ENCODE results near the gene LTC4S. TPM values are rescaled to one million over a fixed set of nuclear protein-coding genes. Genes with fewer than 3 reads are reported as not detected.
"Not testable (repeated sequence)": the region's sequence is repeated elsewhere in the genome, so short reads cannot be mapped to it uniquely, and the experiment has no call there.

The LTC4S gene
- total RNA-seq, 1 donor from 2014 or later = 13.7 TPM

- no peak for DNase-seq (ENCODE audit: low spot score)
Measured at GRCh38 chr5:179823937-179824744, 30.4 kb downstream of the LTC4S start.

GRCh38 chr5:179824745-179825112 lies 30.9 kb downstream of the LTC4S start:
- DNase-seq (ENCODE audit: low spot score) = no peak

DNA sequence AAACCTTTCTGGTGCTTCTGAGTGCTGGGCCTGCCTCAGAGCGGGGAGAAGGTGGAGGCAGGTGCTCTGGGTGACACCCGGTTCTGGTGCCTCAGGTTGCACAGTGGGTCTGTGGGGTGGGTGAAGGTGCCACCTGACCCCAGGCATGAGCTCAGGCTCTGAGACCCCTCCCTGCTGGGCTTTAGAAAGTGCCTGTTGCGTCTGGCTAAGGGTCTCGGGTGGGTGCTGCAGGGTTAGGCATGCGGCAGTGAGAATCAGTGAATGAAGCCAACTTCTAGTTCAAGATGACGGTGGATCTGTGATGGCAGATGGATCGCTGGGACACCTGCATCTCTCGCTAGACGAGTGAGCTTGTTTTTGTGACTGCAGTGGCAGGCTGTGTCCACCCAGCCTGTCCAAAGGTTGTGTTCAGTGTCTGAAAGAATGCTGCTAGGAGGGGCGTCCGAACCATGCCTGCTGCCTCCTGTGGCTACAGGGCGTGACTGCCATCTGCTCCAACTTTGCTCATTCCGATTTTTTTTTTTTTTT lies 31.9 kb downstream of the LTC4S start:
- no peak for DNase-seq (ENCODE audit: low spot score)

- DNase-seq (ENCODE audit: low spot score) = no peak
Measured at GRCh38 chr5:179827680-179828079, 33.9 kb downstream of the LTC4S start.

- DNase-seq (ENCODE audit: low spot score) = no peak
Measured at GRCh38 chr5:179828756-179829421, 35.1 kb downstream of the LTC4S start.

- DNase-seq (ENCODE audit: low spot score) = no peak
Measured at GRCh38 chr5:179829732-179830435, 36.1 kb downstream of the LTC4S start.

- DNase-seq (ENCODE audit: low spot score) = no peak
Measured at GRCh38 chr5:179830818-179831468, 37.2 kb downstream of the LTC4S start.

DNA sequence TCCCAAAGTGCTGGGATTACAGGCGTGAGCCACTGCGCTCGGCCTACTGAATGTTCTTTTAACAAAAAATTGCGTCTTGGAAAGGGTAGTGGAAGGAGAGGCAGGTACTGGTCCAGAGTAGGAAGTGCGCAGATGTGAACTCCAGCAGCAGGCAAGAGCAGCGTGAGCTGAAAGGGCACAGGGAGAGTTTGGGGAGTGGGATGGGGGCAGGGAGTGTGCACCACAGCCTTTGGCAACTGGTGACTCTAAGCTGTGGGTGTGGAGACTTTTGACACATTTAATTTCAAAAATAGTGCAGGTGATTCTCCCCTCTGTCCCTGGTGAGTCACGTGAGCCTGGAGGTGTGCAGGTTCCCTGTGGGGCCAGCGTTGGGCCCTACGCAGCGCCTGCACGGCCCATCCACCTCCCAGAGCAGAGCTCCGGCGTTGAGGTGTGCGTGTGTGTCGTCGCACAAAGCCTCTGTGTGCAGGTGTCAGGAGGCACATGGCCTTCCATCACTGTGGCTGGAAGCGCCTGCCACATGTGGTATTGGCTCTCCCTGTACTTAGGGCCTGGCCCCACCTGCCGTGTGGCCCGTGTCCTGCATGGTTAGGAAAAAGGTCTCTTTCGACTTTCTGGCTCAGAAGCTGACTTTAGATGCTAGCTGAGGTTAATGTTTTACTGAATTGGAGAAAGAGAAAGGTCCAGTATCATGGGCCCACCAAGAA lies 38.4 kb downstream of the LTC4S start:
- no peak for DNase-seq (ENCODE audit: low spot score)

DNA sequence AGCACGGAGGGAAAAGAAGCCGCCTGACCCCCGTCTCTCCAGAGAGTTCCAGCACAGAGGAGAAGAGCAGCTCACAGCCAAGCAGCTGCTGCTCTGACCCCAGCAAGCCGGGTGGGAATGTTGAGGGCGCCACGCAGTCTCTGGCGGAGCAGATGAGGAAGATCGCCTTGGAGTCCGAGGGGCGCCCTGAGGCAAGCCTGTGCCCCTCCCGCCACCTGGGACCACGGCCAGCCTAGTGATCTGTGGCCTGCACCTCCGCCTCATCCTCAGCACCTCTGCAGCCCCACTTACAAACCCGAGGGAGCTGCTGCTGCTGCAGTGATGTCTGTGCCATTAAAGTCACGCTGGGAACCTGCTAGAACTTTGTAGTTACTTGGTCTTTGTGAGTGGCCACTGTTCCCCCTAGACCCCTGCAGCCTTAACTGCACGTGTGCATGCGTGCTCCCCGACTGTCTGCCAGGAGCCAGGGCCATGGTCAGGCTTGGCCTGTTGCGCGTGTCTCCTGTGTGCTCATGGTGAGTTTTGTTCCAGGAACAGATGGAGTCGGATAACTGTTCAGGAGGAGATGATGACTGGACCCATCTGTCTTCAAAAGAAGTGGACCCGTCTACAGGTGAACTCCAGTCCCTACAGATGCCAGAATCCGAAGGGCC lies 39.4 kb downstream of the LTC4S start:
- no peak for DNase-seq (ENCODE audit: low spot score)

GRCh38 chr5:179833709-179834070 lies 39.9 kb downstream of the LTC4S start:
- no peak for DNase-seq (ENCODE audit: low spot score)

DNA sequence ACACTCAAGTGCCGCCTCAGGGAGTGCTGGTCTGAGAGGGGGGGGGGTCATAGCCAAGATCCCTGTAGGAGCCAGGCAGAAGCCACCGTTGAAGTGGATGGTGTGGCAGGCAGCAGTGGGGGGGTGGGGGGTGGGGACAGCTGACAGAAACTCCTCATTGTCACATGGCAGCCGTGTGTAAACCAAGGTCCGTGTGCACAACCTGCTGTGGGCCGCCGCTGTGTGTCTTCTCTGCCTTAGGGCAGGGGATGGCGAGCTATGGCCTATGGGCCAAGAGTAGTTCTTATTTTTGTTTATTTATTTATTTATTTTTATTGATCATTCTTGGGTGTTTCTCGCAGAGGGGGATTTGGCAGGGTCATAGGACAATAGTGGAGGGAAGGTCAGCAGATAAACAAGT lies 40.3 kb downstream of the LTC4S start:
- no peak for DNase-seq (ENCODE audit: low spot score)

- not testable (repeated sequence) for DNase-seq (ENCODE audit: low spot score)
Measured at GRCh38 chr5:179834871-179835270, 41.1 kb downstream of the LTC4S start.

DNA sequence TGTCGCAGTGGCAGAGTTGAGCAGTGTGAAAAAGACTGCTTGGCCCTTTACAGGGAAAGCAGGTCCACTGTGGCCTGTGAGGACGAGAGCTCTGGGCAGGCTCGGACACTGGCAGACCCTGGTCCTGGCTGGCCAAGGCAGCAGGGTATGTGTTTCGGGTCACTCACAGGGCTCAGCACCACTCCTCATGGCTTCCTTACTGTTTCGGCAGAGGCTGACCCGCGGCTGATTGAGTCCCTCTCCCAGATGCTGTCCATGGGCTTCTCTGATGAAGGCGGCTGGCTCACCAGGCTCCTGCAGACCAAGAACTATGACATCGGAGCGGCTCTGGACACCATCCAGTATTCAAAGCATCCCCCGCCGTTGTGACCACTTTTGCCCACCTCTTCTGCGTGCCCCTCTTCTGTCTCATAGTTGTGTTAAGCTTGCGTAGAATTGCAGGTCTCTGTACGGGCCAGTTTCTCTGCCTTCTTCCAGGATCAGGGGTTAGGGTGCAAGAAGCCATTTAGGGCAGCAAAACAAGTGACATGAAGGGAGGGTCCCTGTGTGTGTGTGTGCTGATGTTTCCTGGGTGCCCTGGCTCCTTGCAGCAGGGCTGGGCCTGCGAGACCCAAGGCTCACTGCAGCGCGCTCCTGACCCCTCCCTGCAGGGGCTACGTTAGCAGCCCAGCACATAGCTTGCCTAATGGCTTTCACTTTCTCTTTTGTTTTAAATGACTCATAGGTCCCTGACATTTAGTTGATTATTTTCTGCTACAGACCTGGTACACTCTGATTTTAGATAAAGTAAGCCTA lies 42.6 kb downstream of the LTC4S start:
- DNase-seq (ENCODE audit: low spot score) = no peak

GRCh38 chr5:179837076-179838011 lies 43.6 kb downstream of the LTC4S start:
- no peak for DNase-seq (ENCODE audit: low spot score)

GRCh38 chr5:179839328-179840256 lies 45.8 kb downstream of the LTC4S start:
- DNase-seq (ENCODE audit: low spot score) = no peak

DNA sequence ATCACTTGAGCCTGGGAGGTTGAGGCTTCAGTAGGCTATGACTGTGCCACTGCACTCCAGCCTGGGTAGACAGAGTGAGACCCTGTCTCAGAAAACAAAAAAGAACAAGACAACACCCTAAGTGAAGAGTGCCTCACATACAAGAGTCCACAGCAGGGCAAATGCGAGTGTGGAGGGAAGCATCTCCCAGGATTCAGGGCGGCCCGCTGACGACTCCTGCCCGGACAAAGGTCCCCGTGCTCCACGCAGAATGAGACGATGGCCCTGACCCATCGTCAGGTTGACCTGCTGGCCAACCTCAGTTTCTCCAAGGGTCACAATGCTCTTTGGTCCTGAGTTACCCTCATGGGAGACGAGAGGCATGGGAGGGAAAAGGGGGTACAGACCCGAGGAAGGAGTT lies 46.5 kb downstream of the LTC4S start:
- DNase-seq (ENCODE audit: low spot score) = no peak

DNA sequence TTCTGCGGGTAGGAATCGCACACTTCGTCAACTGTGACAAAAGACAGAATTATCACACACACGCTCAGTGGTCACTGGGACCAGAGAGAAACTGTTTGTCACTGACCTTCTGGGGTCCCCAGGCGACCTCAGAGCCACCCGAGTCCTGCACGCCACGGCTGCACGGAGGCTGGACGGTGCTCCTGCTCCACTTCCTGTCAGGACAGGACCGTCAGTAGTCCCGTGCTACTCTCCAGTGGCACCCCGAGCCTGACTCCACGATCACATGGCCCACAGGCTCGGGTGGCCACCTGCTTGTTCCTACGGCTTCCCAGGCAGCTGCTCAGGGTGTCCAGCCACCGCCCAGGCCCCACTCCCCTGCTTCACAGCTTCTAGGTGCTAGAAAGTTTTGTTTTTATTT lies 47.0 kb downstream of the LTC4S start:
- no peak for DNase-seq (ENCODE audit: low spot score)

GRCh38 chr5:179841621-179842020 lies 47.8 kb downstream of the LTC4S start:
- no peak for DNase-seq (ENCODE audit: low spot score)

All from ureter (tissue), 1 donor.